HEK293 (cell line): ENCODE measurements around the gene LPCAT1.
A peak's percentile ranks its signal among the peaks of the same experiment; 100 is the strongest.
"Not testable (repeated sequence)": the region's sequence is repeated elsewhere in the genome, so short reads cannot be mapped to it uniquely, and the experiment has no call there.

ENCODE experiments used
- CTCF ChIA-PET: fragments of 350-600 bp; formaldehyde crosslinking; extraction: SDS; loops from one replicate; lab custom pipeline; 2021; ENCODE audit warnings: antibody characterized with exemption; lab: Yijun Ruan, JAX
- POLR2A ChIA-PET: fragments of 300-600 bp; formaldehyde crosslinking; extraction: SDS; loops from one replicate; lab custom pipeline; 2020; ENCODE audit warnings: antibody characterized with exemption, inconsistent platforms; lab: Yijun Ruan, JAX
- H3K27ac ChIP-seq: fragments of 200-500 bp; sonication (Bioruptor generic); 2 replicates; pipeline ENCODE4 v1.5.1; 2014; ENCODE audit warnings: low read depth, low read length, control low read depth, inconsistent platforms; ENCODE audit errors: extremely low read depth
- H3K36me3 ChIP-seq, 2 experiments: fragments of 200-500 bp in 1 of 2; sonication (Bioruptor generic) in 1 of 2; 1 replicate in 1 of 2; 2 replicates in 1 of 2; pipeline ENCODE4 v1.5.1; 2014 to 2017; ENCODE audit warnings: inconsistent platforms in 2 of 2, low read length in 2 of 2; ENCODE audit not compliant: control insufficient read depth in 2 of 2, insufficient read depth in 1 of 2
- H3K4me1 ChIP-seq: fragments of 200-500 bp; sonication (Bioruptor generic); 2 replicates; pipeline ENCODE4 v1.5.1; 2014; ENCODE audit warnings: mild to moderate bottlenecking, low read length, inconsistent platforms; ENCODE audit not compliant: control insufficient read depth, insufficient read depth
- H3K4me3 ChIP-seq: 2 replicates; pipeline ENCODE4 v1.5.1; 2011; ENCODE audit warnings: low read depth, mild to moderate bottlenecking, control low read depth, low read length, moderate library complexity
- H3K9me3 ChIP-seq: fragments of 200-500 bp; sonication (Bioruptor generic); 2 replicates; pipeline ENCODE4 v1.5.1; 2014; ENCODE audit warnings: low read depth, low read length, inconsistent platforms; ENCODE audit not compliant: control insufficient read depth, insufficient read depth
- FEZF1 ChIP-seq: fragments of 450-650 bp; formaldehyde crosslinking; IDR thresholded peaks from 2 replicates; pipeline ENCODE4 v1.5.1; 2016; ENCODE audit warnings: missing biosample characterization, missing genetic modification characterization
- IKZF3 ChIP-seq: fragments of 450-650 bp; IDR thresholded peaks from 2 replicates; pipeline ENCODE4 v1.5.0; 2018; ENCODE audit warnings: missing biosample characterization, mild to moderate bottlenecking, missing genetic modification characterization, moderate library complexity
- KLF1 ChIP-seq: fragments of 450-650 bp; formaldehyde crosslinking; IDR thresholded peaks from 2 replicates; pipeline ENCODE4 v1.5.1; 2016; ENCODE audit warnings: missing biosample characterization, missing genetic modification characterization
- KLF7 ChIP-seq: fragments of 450-650 bp; formaldehyde crosslinking; IDR thresholded peaks from 2 replicates; pipeline ENCODE4 v1.5.1; 2016; ENCODE audit warnings: missing biosample characterization, missing genetic modification characterization, borderline replicate concordance
- YY2 ChIP-seq: fragments of 450-650 bp; formaldehyde crosslinking; IDR thresholded peaks from 2 replicates; pipeline ENCODE4 v1.5.1; 2016; ENCODE audit warnings: missing biosample characterization, missing genetic modification characterization
- ZBTB17 ChIP-seq: fragments of 450-650 bp; formaldehyde crosslinking; IDR thresholded peaks from 2 replicates; pipeline ENCODE4 v1.5.1; 2016; ENCODE audit warnings: missing biosample characterization, missing genetic modification characterization
- ZIC2 ChIP-seq: fragments of 450-650 bp; formaldehyde crosslinking; IDR thresholded peaks from 2 replicates; pipeline ENCODE4 v1.5.1; 2016; ENCODE audit warnings: missing biosample characterization, missing genetic modification characterization
- ZNF133 ChIP-seq: fragments of 450-650 bp; formaldehyde crosslinking; IDR thresholded peaks from 2 replicates; pipeline ENCODE4 v1.5.1; 2016; ENCODE audit warnings: missing biosample characterization, missing genetic modification characterization
- ZNF146 ChIP-seq: fragments of 450-650 bp; formaldehyde crosslinking; IDR thresholded peaks from 2 replicates; pipeline ENCODE4 v1.5.1; 2016; ENCODE audit warnings: missing biosample characterization, missing genetic modification characterization
- ZNF335 ChIP-seq: fragments of 450-650 bp; formaldehyde crosslinking; conservative IDR thresholded peaks from 2 replicates; pipeline ENCODE4 v1.5.1; 2016; ENCODE audit warnings: missing biosample characterization, missing genetic modification characterization
- ZNF350 ChIP-seq: fragments of 450-650 bp; formaldehyde crosslinking; IDR thresholded peaks from 2 replicates; pipeline ENCODE4 v1.5.0; 2017; ENCODE audit warnings: missing biosample characterization, mild to moderate bottlenecking, missing genetic modification characterization
- ZNF571 ChIP-seq: fragments of 450-650 bp; formaldehyde crosslinking; IDR thresholded peaks from 2 replicates; pipeline ENCODE4 v1.5.0; 2017; ENCODE audit warnings: missing biosample characterization, missing genetic modification characterization
- ZNF600 ChIP-seq: fragments of 450-650 bp; formaldehyde crosslinking; IDR thresholded peaks from 2 replicates; pipeline ENCODE4 v1.5.1; 2016; ENCODE audit warnings: missing biosample characterization, missing genetic modification characterization
- ZNF610 ChIP-seq: fragments of 450-650 bp; formaldehyde crosslinking; IDR thresholded peaks from 2 replicates; pipeline ENCODE4 v1.5.1; 2016; ENCODE audit warnings: missing biosample characterization, missing genetic modification characterization, borderline replicate concordance
- ZNF626 ChIP-seq: fragments of 450-650 bp; sonication (Bioruptor Pico); formaldehyde crosslinking; IDR thresholded peaks from 2 replicates; pipeline ENCODE4 v1.5.1; 2018; ENCODE audit warnings: missing biosample characterization, missing genetic modification characterization, inconsistent platforms
- ZNF629 ChIP-seq: fragments of 450-650 bp; formaldehyde crosslinking; IDR thresholded peaks from 2 replicates; pipeline ENCODE4 v1.5.1; 2017; ENCODE audit warnings: missing biosample characterization, missing genetic modification characterization
- ZNF677 ChIP-seq: fragments of 450-650 bp; IDR thresholded peaks from 2 replicates; pipeline ENCODE4 v1.5.0; 2018; ENCODE audit warnings: missing biosample characterization, mild to moderate bottlenecking, missing genetic modification characterization, moderate library complexity
- ZNF776 ChIP-seq: fragments of 450-650 bp; formaldehyde crosslinking; IDR thresholded peaks from 2 replicates; pipeline ENCODE4 v1.5.0; 2017; ENCODE audit warnings: missing biosample characterization, missing genetic modification characterization, borderline replicate concordance
- ZNF843 ChIP-seq: fragments of 450-650 bp; formaldehyde crosslinking; IDR thresholded peaks from 2 replicates; pipeline ENCODE4 v1.5.1; 2016; ENCODE audit warnings: missing biosample characterization, missing genetic modification characterization
- TF ChIP-seq, protein P1 (sequence below): fragments of 450-650 bp; formaldehyde crosslinking; IDR thresholded peaks from 2 replicates; pipeline ENCODE4; 2016; ENCODE audit warnings: missing biosample characterization, missing genetic modification characterization
- TF ChIP-seq, protein P2 (sequence below): fragments of 450-650 bp; formaldehyde crosslinking; IDR thresholded peaks from 2 replicates; pipeline ENCODE4 v1.5.1; 2016; ENCODE audit warnings: missing biosample characterization, missing genetic modification characterization
- TF ChIP-seq, protein P3 (sequence below): sonication (generic); formaldehyde crosslinking; IDR thresholded peaks from 2 replicates; pipeline ENCODE4 v1.8.1; 2022; ENCODE audit warnings: mild to moderate bottlenecking, moderate library complexity, missing genetic modification reagents

Gene LPCAT1

DNA sequence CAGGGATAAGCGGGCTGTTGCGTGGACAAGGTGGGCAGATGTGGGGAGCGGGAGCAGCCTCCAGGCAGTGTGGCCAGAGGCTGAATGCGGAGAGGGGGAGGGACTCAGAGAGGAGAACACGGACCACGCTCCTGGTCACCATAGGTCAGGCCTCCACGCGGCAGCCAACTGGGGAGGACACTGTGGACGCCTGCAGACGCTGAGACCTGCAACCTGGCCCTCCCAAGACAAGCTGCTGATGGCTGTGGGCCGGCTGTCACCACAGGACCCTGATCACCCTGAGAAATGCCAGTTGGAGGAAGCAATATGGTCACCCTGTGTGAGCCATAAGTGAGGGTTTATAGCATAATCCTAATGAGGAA, 16.8 kb downstream of the LPCAT1 start (continued):
- no peak for TF ChIP-seq ZNF626 (tag by site-specific recombination)

DNA sequence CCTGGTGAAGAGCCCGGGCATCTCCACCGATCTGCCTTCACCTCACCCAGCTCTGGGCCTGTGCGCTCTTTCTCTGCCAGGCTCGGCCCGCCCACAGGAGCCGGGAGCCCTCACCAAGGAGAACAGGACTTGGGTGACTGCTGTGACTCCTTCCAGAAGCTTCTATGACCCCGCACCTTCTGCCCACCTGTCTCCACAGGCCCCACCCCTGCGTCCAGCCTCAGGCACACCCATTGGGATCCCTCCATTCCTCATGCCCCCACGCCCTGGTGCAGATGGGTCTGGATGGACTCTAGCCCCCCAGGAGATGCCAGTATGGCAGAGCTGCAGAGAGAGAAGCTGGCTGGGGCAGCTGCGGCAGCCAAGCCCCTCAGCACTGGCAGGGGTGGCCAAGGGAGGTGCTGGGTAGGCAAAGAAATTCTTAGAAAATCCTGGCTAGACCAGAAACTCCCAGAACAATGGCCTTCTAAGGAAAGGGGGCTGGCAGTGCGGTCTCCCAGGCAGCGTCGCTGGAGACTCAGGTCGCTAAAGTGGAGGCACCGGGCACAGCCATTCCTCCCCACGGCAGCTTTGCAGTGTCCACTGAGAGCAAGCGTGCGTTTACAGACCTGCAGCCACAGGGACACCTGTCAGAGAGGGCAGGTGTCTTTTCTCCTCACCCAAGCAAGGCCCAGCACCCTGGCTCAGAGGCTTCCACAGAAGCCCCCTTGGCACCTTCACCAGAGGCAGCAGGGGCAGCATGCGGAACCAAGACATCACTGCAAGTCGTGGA, 17.3 kb downstream of the LPCAT1 start:
- CTCF ChIA-PET: no interaction called here
- no peak overlapping the region for H3K27ac ChIP-seq

DNA sequence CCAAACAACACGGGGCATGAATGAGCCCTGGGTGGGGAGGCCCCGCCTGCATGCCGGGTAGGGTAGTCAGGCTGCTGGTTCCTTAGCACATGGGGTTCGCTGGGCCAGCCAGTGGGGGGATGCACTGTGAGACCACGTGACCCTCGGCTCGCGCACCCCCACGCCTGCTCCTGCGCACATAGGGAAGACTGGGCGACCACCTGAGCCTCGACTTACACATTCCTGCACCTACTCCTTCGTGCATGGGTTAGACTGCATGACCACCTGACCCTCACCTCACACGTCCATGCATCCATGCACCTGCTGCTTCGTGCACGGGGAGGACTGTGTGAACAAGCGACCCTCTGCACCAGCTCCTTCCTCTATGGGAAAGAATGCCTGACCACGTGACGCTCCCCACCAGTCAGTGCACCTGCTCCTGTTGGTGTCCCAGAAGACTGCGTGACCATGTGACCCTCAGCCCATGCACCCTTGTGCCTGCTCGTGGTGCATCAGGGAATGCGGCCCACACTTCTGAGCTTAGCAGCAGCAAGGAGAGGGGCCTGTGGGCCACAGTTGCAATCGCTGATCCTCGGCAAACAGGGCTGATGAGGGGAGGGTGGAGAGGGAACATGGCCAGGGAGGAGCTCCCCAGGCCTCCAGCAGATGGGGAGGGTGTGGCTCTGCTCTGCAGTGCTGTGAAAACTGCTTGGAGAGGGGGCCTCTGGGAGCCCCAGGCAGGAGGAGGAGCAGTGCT, 18.1 kb downstream of the LPCAT1 start:
- TF ChIP-seq IKZF3 (tag by site-specific recombination): no peak
- 0 out of 2 replicates have a peak, but pooled peaks have one; percentile 25 for TF ChIP-seq ZBTB17
- no peak for TF ChIP-seq YY2 (tag by site-specific recombination)
- TF ChIP-seq, protein P1, sequence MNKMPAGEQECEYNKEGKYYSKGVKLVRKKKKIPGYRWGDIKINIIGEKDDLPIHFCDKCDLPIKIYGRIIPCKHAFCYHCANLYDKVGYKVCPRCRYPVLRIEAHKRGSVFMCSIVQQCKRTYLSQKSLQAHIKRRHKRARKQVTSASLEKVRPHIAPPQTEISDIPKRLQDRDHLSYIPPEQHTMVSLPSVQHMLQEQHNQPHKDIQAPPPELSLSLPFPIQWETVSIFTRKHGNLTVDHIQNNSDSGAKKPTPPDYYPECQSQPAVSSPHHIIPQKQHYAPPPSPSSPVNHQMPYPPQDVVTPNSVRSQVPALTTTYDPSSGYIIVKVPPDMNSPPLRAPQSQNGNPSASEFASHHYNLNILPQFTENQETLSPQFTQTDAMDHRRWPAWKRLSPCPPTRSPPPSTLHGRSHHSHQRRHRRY (tag by site-specific recombination): no peak
- TF ChIP-seq ZNF610: no peak
- no peak for TF ChIP-seq ZNF843 (tag by site-specific recombination)
- no peak for TF ChIP-seq ZNF146
- peak; percentile 66 for TF ChIP-seq KLF1 (tag by site-specific recombination)
- no peak for TF ChIP-seq ZNF335 (tag by site-specific recombination)
- TF ChIP-seq ZNF677 (tag by site-specific recombination): no peak
- TF ChIP-seq ZNF600 (tag by site-specific recombination): 0 out of 2 replicates have a peak, but pooled peaks have one; percentile 20
- TF ChIP-seq ZNF776 (tag by site-specific recombination): no peak
- CTCF ChIA-PET: no interaction called here
- H3K27ac ChIP-seq: no peak overlapping the region
- peaks cover 4 to 43% of the 10 kb centered on the region in 2 experiments; a peak in 1 of 3 replicates for H3K36me3 ChIP-seq
- no peaks in the 10 kb centered on the region for H3K4me1 ChIP-seq
- H3K9me3 ChIP-seq: no peaks in the 10 kb centered on the region
- POLR2A ChIA-PET: no interaction called here
- no peak overlapping the region for H3K4me3 ChIP-seq

More for the DNA sequence above, 17.3 kb downstream of the LPCAT1 start:
- TF ChIP-seq IKZF3 (tag by site-specific recombination) (no peak), KLF1 (tag by site-specific recombination) (0 out of 2 replicates have a peak, but pooled peaks have one; percentile 8), FEZF1 (tag by site-specific recombination) (peak; percentile 31)
- POLR2A ChIA-PET: no interaction called here
- Histone ChIP-seq H3K36me3 (peaks cover 4 to 43% of the 10 kb centered on the region in 2 experiments; a peak in 1 of 3 replicates), H3K4me1 (no peaks in the 10 kb centered on the region), H3K4me3 (no peak overlapping the region), H3K9me3 (no peaks in the 10 kb centered on the region)

DNA sequence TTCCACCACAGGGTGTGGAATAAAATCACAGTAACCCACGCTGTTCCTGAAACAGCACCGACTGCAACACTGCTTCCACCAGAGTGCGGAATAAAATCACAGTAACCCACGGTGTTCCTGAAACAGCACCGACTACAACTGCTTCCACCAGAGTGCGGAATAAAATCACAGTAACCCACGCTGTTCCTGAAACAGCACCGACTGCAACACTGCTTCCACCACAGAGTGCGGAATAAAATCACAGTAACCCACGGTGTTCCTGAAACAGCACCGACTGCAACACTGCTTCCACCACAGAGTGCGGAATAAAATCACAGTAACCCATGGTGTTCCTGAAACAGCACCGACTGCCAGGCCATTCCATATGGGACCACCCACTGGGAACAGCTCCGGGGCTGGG, 18.7 kb downstream of the LPCAT1 start:
- POLR2A ChIA-PET, CTCF ChIA-PET, H3K9me3 ChIP-seq, H3K4me3 ChIP-seq, H3K4me1 ChIP-seq, H3K27ac ChIP-seq: not testable (repeated sequence)
- H3K36me3 ChIP-seq: peaks cover 0 to 39% of the 10 kb centered on the region in 2 experiments; a peak in 1 of 3 replicates

DNA sequence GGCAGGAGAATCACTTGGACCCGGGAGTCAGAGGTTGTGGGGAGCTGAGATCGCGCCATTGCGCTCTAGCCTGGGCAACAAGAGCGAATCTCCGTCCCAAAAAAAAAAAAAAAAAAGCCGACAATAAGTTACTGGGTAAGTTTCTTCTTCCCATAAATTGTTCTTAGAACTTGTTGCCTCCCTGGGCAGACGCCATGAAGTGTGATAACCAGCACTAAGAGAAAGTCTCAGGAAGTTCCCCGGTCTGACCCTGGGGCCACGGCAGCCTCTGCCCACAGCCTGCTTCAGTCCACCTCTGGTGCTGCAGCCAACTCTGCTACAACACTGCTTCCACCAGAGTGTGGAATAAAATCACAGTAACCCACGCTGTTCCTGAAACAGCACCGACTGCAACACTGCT, 19.1 kb downstream of the LPCAT1 start:
- Histone ChIP-seq H3K27ac (no peak overlapping the region), H3K36me3 (peaks cover 0 to 38% of the 10 kb centered on the region in 2 experiments; a peak in 1 of 3 replicates), H3K4me1 (no peaks in the 10 kb centered on the region), H3K9me3 (no peaks in the 10 kb centered on the region), H3K4me3 (no peak overlapping the region)
- ChIA-PET POLR2A (no interaction called here), CTCF (interaction anchor here (0.7 kb wide), 1 partner anchor 18 kb away, joined by 9 read pairs; no protein-coding TSS in a partner anchor)
- TF ChIP-seq, protein P2, sequence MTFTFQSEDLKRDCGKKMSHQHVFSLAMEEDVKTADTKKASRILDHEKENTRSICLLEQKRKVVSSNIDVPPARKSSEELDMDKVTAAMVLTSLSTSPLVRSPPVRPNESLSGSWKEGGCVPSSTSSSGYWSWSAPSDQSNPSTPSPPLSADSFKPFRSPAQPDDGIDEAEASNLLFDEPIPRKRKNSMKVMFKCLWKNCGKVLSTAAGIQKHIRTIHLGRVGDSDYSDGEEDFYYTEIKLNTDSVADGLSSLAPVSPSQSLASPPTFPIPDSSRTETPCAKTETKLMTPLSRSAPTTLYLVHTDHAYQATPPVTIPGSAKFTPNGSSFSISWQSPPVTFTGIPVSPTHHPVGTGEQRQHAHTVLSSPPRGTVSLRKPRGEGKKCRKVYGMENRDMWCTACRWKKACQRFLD (tag by site-specific recombination): no peak
- TF ChIP-seq, protein P3, sequence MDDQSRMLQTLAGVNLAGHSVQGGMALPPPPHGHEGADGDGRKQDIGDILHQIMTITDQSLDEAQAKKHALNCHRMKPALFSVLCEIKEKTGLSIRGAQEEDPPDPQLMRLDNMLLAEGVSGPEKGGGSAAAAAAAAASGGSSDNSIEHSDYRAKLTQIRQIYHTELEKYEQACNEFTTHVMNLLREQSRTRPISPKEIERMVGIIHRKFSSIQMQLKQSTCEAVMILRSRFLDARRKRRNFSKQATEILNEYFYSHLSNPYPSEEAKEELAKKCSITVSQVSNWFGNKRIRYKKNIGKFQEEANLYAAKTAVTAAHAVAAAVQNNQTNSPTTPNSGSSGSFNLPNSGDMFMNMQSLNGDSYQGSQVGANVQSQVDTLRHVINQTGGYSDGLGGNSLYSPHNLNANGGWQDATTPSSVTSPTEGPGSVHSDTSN (CRISPR knock-in tag): no peak
- TF ChIP-seq ZNF571 (tag by site-specific recombination): no peak
- TF ChIP-seq ZNF350 (tag by site-specific recombination): no peak
- no peak for TF ChIP-seq ZNF629 (tag by site-specific recombination)
- no peak for TF ChIP-seq ZNF335 (tag by site-specific recombination)
- no peak for TF ChIP-seq KLF7 (tag by site-specific recombination)
- no peak for TF ChIP-seq IKZF3 (tag by site-specific recombination)
- no peak for TF ChIP-seq ZIC2 (tag by site-specific recombination)
- TF ChIP-seq ZNF133 (tag by site-specific recombination): no peak
